GM19463 (cell line): ENCODE results near the gene OR1D2.
"Not testable (repeated sequence)": the region's sequence is repeated elsewhere in the genome, so short reads cannot be mapped to it uniquely, and the experiment has no call there.

Experiments
- ATAC-seq: cut with Tn5 transposase; IDR thresholded peaks from one replicate; pipeline ENCODE4 v1.9.1; 2021; ENCODE audit warnings: mild to moderate bottlenecking, moderate library complexity; ENCODE audit not compliant: unreplicated experiment

The OR1D2 gene

GRCh38 chr17:3104322-3104721 lies at the start of gene OR1D2:
Gene OR1D2 (minus strand): TSS chr17:3104422. CDS start chr17:3092996, 11,426 bp downstream.
- no peak for ATAC-seq

GRCh38 chr17:3137494-3137893 lies 33.3 kb upstream of the OR1D2 start:
- ATAC-seq: not testable (repeated sequence)

DNA sequence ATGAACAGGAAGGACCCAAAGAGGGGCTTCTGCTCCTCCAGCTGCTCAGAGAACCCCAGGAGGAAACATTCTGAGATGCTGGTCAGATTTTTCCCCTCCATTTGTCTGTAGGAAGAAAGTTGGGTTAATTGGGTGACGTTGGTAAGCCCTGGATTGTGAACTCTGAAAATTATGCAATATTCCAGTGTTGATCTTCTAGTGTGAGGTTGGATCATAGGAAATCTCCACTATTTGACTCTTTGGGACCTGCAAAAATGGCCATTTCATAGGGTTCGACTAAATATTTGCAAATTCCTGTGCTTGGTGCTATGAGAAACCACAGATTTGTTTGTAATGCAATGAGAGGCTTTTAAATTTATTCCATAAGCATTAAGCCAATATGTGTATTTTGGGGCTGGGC lies 23.2 kb upstream of the OR1D2 start, which contains the start of gene OR1G1:
TSS of gene OR1G1 (minus strand) at position 101 of the 400 bp plus-strand sequence. CDS start at position 101, 0 bp downstream.
- ATAC-seq: no peak

DNA sequence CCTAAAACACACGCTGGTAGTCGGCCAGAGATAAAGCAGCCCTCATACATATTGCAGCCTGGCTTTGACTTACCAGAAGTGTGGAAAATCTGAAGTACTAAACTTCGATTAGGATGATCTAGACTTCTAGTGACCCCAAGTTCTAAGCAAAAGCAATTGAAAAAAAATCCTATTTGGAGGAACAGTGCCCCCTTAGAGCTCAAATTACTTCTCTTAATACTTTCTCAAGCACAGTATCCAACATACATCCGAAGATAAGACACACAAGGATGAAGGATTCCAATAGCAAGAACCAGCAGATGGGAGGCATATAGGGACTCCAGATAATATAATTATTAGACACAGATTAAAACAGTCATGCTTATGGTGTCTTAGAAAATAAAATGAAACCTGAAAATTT lies 30.4 kb downstream of the OR1D2 start:
- not testable (repeated sequence) for ATAC-seq

- ATAC-seq: not testable (repeated sequence)
Observed at GRCh38 chr17:3065192-3065591, 39.0 kb downstream of the OR1D2 start.

DNA sequence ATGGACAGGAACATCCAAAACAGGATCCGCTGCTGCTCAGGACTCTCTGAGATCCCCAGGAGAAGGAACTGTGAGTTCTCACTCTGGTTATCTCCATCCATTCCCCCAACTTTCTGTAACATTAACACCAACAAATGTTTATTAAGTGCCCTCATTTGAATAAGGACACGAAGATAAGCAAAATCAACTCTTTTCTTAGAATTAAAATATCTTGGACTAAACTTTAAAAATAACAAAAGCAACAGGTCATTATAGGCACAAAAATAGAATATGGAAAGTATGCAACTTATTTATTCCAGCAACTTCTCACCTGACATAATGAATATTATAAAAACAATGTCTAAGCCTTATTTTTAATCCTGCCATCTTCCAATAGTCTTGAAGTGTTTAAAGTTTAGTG lies 40.7 kb downstream of the OR1D2 start, which contains the start of gene OR1D5:
TSS of gene OR1D5 (minus strand) at position 101 of the 400 bp plus-strand sequence. CDS start at position 101, 0 bp downstream.
- ATAC-seq: not testable (repeated sequence)

- not testable (repeated sequence) for ATAC-seq
Observed at GRCh38 chr17:3062824-3063377, 41.3 kb downstream of the OR1D2 start.

- not testable (repeated sequence) for ATAC-seq
Observed at GRCh38 chr17:3054868-3055267, 49.4 kb downstream of the OR1D2 start.

DNA sequence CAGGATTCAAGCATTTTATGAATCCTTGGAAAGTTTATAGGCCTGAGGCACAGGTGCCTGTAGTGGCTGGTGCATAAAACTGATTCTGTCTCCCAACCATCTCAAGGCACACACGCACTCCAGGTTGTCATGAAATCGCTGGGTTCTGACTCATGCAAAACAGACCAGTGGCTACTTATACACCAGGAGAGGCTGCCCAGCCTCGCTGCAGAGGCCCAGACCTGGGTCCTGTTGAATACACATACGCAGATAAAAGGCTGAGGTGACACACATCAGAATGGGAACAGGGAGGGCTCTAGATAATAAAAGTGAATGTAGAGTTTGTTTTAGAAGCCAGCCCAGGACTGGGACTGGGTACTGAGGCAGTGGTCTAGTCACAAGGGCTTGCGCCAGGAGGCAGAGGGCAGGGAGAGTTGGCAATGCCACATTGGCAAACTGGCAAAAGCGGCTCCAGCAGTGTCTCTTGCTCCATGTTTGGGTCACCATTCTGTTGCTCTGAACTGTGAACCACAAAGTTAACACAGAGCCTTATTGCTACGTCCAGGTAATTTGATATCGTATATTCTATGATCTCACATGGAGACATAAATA lies 54.4 kb downstream of the OR1D2 start:
- no peak for ATAC-seq

DNA sequence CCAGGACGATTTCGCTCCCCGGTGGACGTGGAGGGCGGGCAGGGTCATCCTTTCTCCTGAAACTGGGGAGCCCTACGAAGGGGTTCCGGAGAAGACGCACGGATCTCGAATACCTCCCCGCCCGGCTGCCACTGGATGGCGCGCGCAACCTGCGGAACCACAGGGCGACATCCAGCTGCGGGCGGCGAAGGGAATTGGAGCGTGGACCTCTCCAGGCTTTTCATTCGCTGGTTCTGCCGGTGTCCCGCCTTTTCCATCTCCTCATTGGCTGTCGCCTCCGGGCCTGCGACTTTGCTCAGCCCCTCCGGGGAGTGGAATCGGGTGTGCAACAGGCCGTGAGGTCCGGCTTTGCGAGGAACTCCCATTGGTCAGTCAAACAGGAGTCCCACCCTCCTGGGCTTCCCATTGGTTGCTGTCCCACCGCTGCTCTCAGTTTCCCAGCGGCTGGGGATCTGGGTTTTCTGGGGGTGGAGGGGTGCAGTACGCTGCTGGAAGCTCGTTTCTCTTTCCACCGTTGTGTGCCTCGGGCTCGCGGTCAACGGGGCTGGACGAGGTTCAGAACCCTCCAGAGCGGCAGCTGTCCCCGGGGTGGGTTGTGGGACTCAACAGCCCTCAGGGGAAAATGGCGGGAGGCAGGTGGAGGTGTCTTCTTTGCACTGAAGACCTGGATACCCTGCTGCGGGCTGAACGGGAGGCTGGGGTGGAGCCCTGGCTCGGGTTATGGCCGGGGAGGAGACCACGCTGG lies 55.3 kb downstream of the OR1D2 start:
- ATAC-seq: peak; percentile 87

DNA sequence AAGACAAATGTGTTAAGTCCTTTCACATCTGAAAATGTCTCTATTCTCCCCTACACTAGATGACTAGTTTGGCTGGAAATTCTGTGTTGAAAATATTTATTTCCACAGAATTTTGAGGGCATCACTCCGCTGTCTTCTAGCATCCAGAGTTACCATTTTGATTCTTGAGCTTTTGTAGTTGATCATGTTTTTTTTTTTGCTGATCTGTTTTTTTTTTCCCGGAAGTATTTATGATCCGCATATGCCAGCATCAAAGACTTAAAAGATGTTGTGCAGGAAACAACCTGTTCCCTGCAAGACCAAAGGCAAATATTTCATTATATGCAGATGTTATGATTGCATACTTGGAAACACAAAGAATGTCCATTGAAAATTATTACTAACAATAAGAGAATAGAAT lies 57.5 kb downstream of the OR1D2 start:
- ATAC-seq: no peak

DNA sequence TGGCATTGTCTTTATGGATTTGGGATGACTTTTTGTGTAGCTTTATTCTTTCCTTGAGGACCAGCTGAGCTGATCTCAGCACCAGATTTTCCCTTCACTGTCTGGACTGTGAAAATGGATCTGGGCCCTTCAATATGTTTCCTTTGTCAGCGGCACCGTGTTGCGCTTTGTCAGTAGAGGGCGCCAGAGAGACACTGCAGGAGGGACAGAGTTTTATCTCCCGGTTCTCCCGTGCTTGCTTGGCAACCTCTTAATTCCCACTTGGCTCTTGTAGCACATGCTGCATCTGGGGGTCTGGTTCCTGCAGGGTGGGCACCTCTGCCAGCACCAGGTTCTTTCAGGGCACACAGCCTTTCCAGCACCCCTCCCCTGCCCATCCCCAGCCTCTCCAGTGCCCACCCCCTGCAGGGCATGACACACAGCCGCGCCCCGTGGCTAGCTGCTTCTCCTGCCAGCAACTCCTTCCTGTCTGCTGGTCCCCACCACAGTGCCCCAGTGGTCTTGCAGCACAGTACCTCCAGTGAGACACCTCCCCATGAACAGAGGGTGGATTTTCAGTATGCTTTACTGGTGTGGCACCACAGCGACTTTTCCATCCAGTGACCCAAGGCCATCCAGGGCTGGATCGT lies 60.4 kb downstream of the OR1D2 start:
- no peak for ATAC-seq

DNA sequence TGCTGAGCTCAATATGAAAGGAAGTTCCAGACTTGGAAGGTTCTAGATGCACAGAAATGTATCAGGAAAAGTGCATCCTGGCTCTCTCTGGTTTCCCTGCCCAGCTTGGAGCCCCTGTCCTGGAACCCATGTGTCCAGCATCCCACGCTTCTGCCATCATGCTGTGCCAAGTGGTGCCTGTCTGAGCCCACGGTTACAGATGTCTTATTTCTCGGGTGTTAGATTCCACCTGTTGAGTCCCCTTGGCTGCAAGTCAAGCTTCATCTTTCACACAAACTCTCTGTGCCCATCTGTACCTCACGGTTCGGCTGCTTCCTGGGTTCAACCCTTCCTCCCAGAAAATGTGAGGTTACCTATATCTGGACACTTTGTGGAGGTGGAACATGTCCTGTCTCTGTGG lies 63.3 kb downstream of the OR1D2 start:
- no peak for ATAC-seq

GRCh38 chr17:3039736-3040135 lies 64.5 kb downstream of the OR1D2 start:
- ATAC-seq: no peak

DNA sequence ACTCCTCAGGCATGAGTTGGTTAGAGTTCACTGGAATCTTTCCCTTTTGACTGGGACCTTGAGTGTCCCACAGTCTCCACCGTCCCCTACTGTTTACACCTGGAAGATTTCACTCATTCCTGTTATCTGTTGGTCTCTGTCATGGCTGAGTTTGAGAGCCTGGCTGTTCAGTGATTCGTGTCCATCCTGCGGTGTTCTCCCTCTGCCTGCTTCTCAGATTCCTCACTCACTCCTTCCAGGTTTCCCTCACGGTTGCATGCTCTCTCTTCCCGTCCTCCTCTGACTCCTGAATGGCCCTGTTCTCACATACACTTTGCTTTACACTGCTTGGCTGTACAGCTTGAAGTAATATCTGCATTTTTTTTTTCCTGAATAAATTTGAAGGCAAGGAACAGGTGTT lies 65.3 kb downstream of the OR1D2 start:
- no peak for ATAC-seq
